ENCODE measurements around the gene ANK2.

DNA sequence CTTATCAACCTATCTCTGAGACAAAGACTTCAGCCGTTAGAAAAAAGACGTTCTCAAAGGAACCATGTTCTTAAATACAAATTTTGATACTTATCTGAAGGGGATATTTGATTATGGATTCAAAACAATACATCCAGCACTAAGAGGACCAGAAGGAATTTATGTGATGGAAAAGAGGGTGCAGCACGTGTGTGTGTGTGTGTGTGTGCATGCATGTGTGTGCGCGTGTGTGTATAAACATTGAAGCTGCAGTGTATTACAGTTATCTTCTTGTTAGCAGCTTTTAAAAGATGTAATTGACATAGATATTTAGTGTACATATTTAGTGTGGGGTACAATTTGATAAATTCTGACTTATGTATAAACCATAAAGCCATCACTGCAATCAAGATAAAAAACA is 44.9 kb downstream of the ANK2 start:
- TF ChIP-seq ARHGAP35 (CRISPR knock-in tag; IDR thresholded peaks at IDR 0.05; ENCODE audit: borderline replicate concordance), result no peak
- no peak for TF ChIP-seq KDM2A (CRISPR knock-in tag; IDR thresholded peaks at IDR 0.05; ENCODE audit: borderline replicate concordance, low read depth)
- TF ChIP-seq, protein P1, sequence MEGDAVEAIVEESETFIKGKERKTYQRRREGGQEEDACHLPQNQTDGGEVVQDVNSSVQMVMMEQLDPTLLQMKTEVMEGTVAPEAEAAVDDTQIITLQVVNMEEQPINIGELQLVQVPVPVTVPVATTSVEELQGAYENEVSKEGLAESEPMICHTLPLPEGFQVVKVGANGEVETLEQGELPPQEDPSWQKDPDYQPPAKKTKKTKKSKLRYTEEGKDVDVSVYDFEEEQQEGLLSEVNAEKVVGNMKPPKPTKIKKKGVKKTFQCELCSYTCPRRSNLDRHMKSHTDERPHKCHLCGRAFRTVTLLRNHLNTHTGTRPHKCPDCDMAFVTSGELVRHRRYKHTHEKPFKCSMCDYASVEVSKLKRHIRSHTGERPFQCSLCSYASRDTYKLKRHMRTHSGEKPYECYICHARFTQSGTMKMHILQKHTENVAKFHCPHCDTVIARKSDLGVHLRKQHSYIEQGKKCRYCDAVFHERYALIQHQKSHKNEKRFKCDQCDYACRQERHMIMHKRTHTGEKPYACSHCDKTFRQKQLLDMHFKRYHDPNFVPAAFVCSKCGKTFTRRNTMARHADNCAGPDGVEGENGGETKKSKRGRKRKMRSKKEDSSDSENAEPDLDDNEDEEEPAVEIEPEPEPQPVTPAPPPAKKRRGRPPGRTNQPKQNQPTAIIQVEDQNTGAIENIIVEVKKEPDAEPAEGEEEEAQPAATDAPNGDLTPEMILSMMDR (CRISPR knock-in tag; IDR thresholded peaks at IDR 0.05), result no peak
- TF ChIP-seq, protein P2, sequence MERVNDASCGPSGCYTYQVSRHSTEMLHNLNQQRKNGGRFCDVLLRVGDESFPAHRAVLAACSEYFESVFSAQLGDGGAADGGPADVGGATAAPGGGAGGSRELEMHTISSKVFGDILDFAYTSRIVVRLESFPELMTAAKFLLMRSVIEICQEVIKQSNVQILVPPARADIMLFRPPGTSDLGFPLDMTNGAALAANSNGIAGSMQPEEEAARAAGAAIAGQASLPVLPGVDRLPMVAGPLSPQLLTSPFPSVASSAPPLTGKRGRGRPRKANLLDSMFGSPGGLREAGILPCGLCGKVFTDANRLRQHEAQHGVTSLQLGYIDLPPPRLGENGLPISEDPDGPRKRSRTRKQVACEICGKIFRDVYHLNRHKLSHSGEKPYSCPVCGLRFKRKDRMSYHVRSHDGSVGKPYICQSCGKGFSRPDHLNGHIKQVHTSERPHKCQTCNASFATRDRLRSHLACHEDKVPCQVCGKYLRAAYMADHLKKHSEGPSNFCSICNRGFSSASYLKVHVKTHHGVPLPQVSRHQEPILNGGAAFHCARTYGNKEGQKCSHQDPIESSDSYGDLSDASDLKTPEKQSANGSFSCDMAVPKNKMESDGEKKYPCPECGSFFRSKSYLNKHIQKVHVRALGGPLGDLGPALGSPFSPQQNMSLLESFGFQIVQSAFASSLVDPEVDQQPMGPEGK (CRISPR knock-in tag; IDR thresholded peaks at IDR 0.05), result no peak
- TF ChIP-seq ZNF263 (CRISPR knock-in tag; IDR thresholded peaks at IDR 0.05), result no peak
- TF ChIP-seq ASH2L (IDR thresholded peaks at IDR 0.05; ENCODE audit: insufficient read length, low read depth, low read length), result no peak
